Mesenchymal stem cell (in vitro differentiated cells and primary cell): ENCODE results near the gene CMKLR1.

ENCODE experiments used
- DNase-seq: peaks from one replicate; pipeline ENCODE4 v3.0.0-alpha.2; 2013
- H2AFZ ChIP-seq: one replicate; pipeline ENCODE4 v1.6.1; 2013; ENCODE audit warnings: low read depth, mild to moderate bottlenecking, control low read depth, inconsistent platforms, low read length, moderate library complexity
- H2AK5ac ChIP-seq: 2 replicates; pipeline ENCODE4 v1.6.1; 2013; ENCODE audit warnings: low read length, moderate library complexity, mild to moderate bottlenecking, inconsistent platforms; ENCODE audit not compliant: severe bottlenecking
- H2BK120ac ChIP-seq: one replicate; pipeline ENCODE4 v1.6.1; 2013; ENCODE audit warnings: low read depth, mild to moderate bottlenecking, inconsistent platforms, low read length, moderate library complexity
- H2BK12ac ChIP-seq, 2 experiments: one replicate each; pipeline ENCODE4 v1.6.1; 2013; ENCODE audit warnings: inconsistent platforms in 2 of 2, low read length in 2 of 2, mild to moderate bottlenecking in 2 of 2, moderate library complexity in 2 of 2, control low read depth in 1 of 2
- H2BK15ac ChIP-seq: one replicate; pipeline ENCODE4 v1.6.1; 2013; ENCODE audit warnings: mild to moderate bottlenecking, low read depth, inconsistent platforms; ENCODE audit not compliant: poor library complexity, severe bottlenecking
- H2BK5ac ChIP-seq: 2 replicates; pipeline ENCODE4 v1.6.1; 2013; ENCODE audit warnings: low read depth, mild to moderate bottlenecking, low read length, control low read depth, inconsistent platforms; ENCODE audit not compliant: poor library complexity, severe bottlenecking
- H3K14ac ChIP-seq, 2 experiments: one replicate each; pipeline ENCODE4 v1.6.1; 2013; ENCODE audit warnings: inconsistent platforms in 2 of 2, low read length in 2 of 2, control low read depth in 1 of 2, mild to moderate bottlenecking in 1 of 2, moderate library complexity in 1 of 2
- H3K18ac ChIP-seq, 2 experiments: one replicate each; pipeline ENCODE4 v1.6.1; 2013; ENCODE audit warnings: inconsistent platforms in 2 of 2, low read length in 2 of 2, control low read depth in 1 of 2, low read depth in 1 of 2, mild to moderate bottlenecking in 1 of 2
- H3K23ac ChIP-seq, 2 experiments: one replicate each; pipeline ENCODE4 v1.6.1; 2013; ENCODE audit warnings: inconsistent platforms in 2 of 2, low read length in 2 of 2, mild to moderate bottlenecking in 2 of 2, moderate library complexity in 2 of 2, control low read depth in 1 of 2
- H3K27ac ChIP-seq: 2 replicates; pipeline ENCODE4 v1.5.1; 2013; ENCODE audit warnings: mild to moderate bottlenecking, moderate library complexity, low read length, control low read depth, inconsistent platforms; ENCODE audit not compliant: poor library complexity, severe bottlenecking
- H3K27me3 ChIP-seq, 2 experiments: 2 replicates each; pipeline versions ENCODE4 v1.6.1 to v1.7.0; 2013; ENCODE audit warnings: low read length in 2 of 2, mild to moderate bottlenecking in 2 of 2, moderate library complexity in 2 of 2, control low read depth in 1 of 2, inconsistent platforms in 1 of 2; ENCODE audit not compliant: control insufficient read depth in 1 of 2, insufficient read depth in 1 of 2
- H3K36me3 ChIP-seq, 2 experiments: 2 replicates each; pipeline versions ENCODE4 v1.6.1 to v1.7.0; 2013; ENCODE audit warnings: low read length in 2 of 2, control low read depth in 1 of 2, inconsistent platforms in 1 of 2, low read depth in 1 of 2, mild to moderate bottlenecking in 1 of 2; ENCODE audit not compliant: insufficient read depth in 2 of 2, control insufficient read depth in 1 of 2
- H3K4ac ChIP-seq, 2 experiments: one replicate each; pipeline ENCODE4 v1.6.1; 2013; ENCODE audit warnings: inconsistent platforms in 2 of 2, low read length in 2 of 2, mild to moderate bottlenecking in 2 of 2, moderate library complexity in 2 of 2, control low read depth in 1 of 2, low read depth in 1 of 2
- H3K4me1 ChIP-seq: 2 replicates; pipeline ENCODE4 v1.6.1; 2013; ENCODE audit warnings: low read depth, low read length, control low read depth; ENCODE audit not compliant: control insufficient read depth, insufficient read depth
- H3K4me2 ChIP-seq: 2 replicates; pipeline ENCODE4 v1.6.1; 2013; ENCODE audit warnings: low read length, mild to moderate bottlenecking, inconsistent platforms; ENCODE audit not compliant: poor library complexity, severe bottlenecking
- H3K4me3 ChIP-seq, 2 experiments: 2 replicates each; pipeline versions ENCODE4 v1.5.1 to v1.7.0; 2013; ENCODE audit warnings: low read length in 2 of 2, mild to moderate bottlenecking in 2 of 2, control low read depth in 1 of 2, low read depth in 1 of 2; ENCODE audit not compliant: insufficient read depth in 1 of 2
- H3K79me1 ChIP-seq: replicated peaks from 2 replicates; pipeline ENCODE4 v1.6.1; 2013; ENCODE audit warnings: mild to moderate bottlenecking, control low read depth, low read length, inconsistent platforms; ENCODE audit not compliant: poor library complexity, severe bottlenecking
- H3K9ac ChIP-seq: 2 replicates; pipeline ENCODE4 v1.7.0; 2013; ENCODE audit warnings: mild to moderate bottlenecking, low read length, moderate library complexity
- H3K9me3 ChIP-seq: 2 replicates; pipeline ENCODE4 v1.7.0; 2013; ENCODE audit warnings: mild to moderate bottlenecking, low read length; ENCODE audit not compliant: control insufficient read depth
- H4K8ac ChIP-seq: one replicate; pipeline ENCODE4 v1.6.1; 2013; ENCODE audit warnings: inconsistent platforms, mild to moderate bottlenecking, low read length, moderate library complexity
- H4K91ac ChIP-seq: one replicate; pipeline ENCODE4 v1.6.1; 2013; ENCODE audit warnings: mild to moderate bottlenecking, low read length, inconsistent platforms
- WGBS: methylation state at CpG from one replicate; pipeline ENCODE4 v1.1.7; 2013; ENCODE audit warnings: mixed read lengths; 5-methylcytosine and 5-hydroxymethylcytosine counted together

CMKLR1 gene

GRCh38 chr12:108241986-108242703 is 97.0 kb downstream of the CMKLR1 start:
- H3K9ac ChIP-seq, result no peak overlapping the region
- H4K91ac ChIP-seq, result no peak overlapping the region
- H3K14ac ChIP-seq, result no peak overlapping the region
- H3K36me3 ChIP-seq, result no peaks in the 10 kb centered on the region
- no peak overlapping the region for H4K8ac ChIP-seq
- H3K4ac ChIP-seq, result no peak overlapping the region
- no peak overlapping the region for H2AK5ac ChIP-seq
- no peaks in the 10 kb centered on the region for H3K79me1 ChIP-seq
- no peak overlapping the region for H3K4me2 ChIP-seq
- no peak overlapping the region for H2BK5ac ChIP-seq
- peaks cover 2% of the 10 kb centered on the region for H3K9me3 ChIP-seq
- no peak for DNase-seq
- H3K4me3 ChIP-seq, result no peak overlapping the region
- H3K27me3 ChIP-seq, result peaks cover 3 to 22% of the 10 kb centered on the region in 2 experiments
- no peak overlapping the region for H3K23ac ChIP-seq
- H3K27ac ChIP-seq, result no peak overlapping the region
- no peaks in the 10 kb centered on the region for H3K4me1 ChIP-seq
- H2AFZ ChIP-seq, result no peak overlapping the region
- H2BK15ac ChIP-seq, result no peak overlapping the region
- no peak overlapping the region for H3K18ac ChIP-seq
- no peak overlapping the region for H2BK12ac ChIP-seq
- WGBS, result 81% methylated on average over 7 of the region's 10 CpGs
- H2BK120ac ChIP-seq, result no peak overlapping the region

- Histone ChIP-seq H2AFZ (no peak overlapping the region), H3K4ac (no peak overlapping the region), H4K8ac (no peak overlapping the region), H2BK120ac (no peak overlapping the region), H3K27ac (no peak overlapping the region), H3K36me3 (no peaks in the 10 kb centered on the region), H3K18ac (no peak overlapping the region), H3K4me1 (no peaks in the 10 kb centered on the region), H2BK12ac (no peak overlapping the region), H3K79me1 (no peaks in the 10 kb centered on the region), H3K4me2 (no peak overlapping the region), H2BK5ac (no peak overlapping the region), H3K23ac (no peak overlapping the region), H3K9me3 (peaks cover 7% of the 10 kb centered on the region), H4K91ac (no peak overlapping the region), H2BK15ac (no peak overlapping the region), H3K4me3 (no peak overlapping the region), H3K9ac (no peak overlapping the region), H2AK5ac (no peak overlapping the region), H3K27me3 (peaks cover 15 to 23% of the 10 kb centered on the region in 2 experiments), H3K14ac (no peak overlapping the region)
- DNase-seq, result no peak
- WGBS, result 69% methylated on average over 4 of the region's 4 CpGs
Measured at GRCh38 chr12:108240928-108241327, 98.2 kb downstream of the CMKLR1 start.

- no peak for DNase-seq
- H4K8ac ChIP-seq, result no peak overlapping the region
- H3K14ac ChIP-seq, result no peak overlapping the region
- H3K79me1 ChIP-seq, result no peaks in the 10 kb centered on the region
- no peak overlapping the region for H2BK5ac ChIP-seq
- H3K9me3 ChIP-seq, result peaks cover 7% of the 10 kb centered on the region
- no peak overlapping the region for H2BK12ac ChIP-seq
- H3K23ac ChIP-seq, result no peak overlapping the region
- no peak overlapping the region for H2BK120ac ChIP-seq
- no peak overlapping the region for H3K4me3 ChIP-seq
- H2AK5ac ChIP-seq, result no peak overlapping the region
- no peak overlapping the region for H3K18ac ChIP-seq
- no peak overlapping the region for H2BK15ac ChIP-seq
- no peak overlapping the region for H2AFZ ChIP-seq
- no peaks in the 10 kb centered on the region for H3K4me1 ChIP-seq
- WGBS, result 89% methylated on average over 24 of the region's 34 CpGs
- H3K9ac ChIP-seq, result no peak overlapping the region
- no peaks in the 10 kb centered on the region for H3K36me3 ChIP-seq
- H3K27me3 ChIP-seq, result peaks cover 19 to 23% of the 10 kb centered on the region in 2 experiments
- no peak overlapping the region for H3K27ac ChIP-seq
- no peak overlapping the region for H4K91ac ChIP-seq
- H3K4ac ChIP-seq, result no peak overlapping the region
- no peak overlapping the region for H3K4me2 ChIP-seq
Measured at GRCh38 chr12:108240027-108240785, 98.9 kb downstream of the CMKLR1 start.

GRCh38 chr12:108239378-108239777 is 99.7 kb downstream of the CMKLR1 start:
- no peak overlapping the region for H3K14ac ChIP-seq
- no peak overlapping the region for H4K8ac ChIP-seq
- no peak overlapping the region for H2AFZ ChIP-seq
- no peak overlapping the region for H3K4me2 ChIP-seq
- WGBS, result 86% methylated on average over 2 of the region's 2 CpGs
- H3K18ac ChIP-seq, result no peak overlapping the region
- peaks cover 7% of the 10 kb centered on the region for H3K9me3 ChIP-seq
- H2AK5ac ChIP-seq, result no peak overlapping the region
- no peak overlapping the region for H2BK5ac ChIP-seq
- H3K4me1 ChIP-seq, result no peaks in the 10 kb centered on the region
- no peak overlapping the region for H3K23ac ChIP-seq
- H3K27me3 ChIP-seq, result peaks cover 19 to 23% of the 10 kb centered on the region in 2 experiments
- no peaks in the 10 kb centered on the region for H3K79me1 ChIP-seq
- no peak overlapping the region for H2BK15ac ChIP-seq
- H3K36me3 ChIP-seq, result no peaks in the 10 kb centered on the region
- no peak overlapping the region for H3K9ac ChIP-seq
- H3K4ac ChIP-seq, result no peak overlapping the region
- no peak overlapping the region for H3K27ac ChIP-seq
- no peak overlapping the region for H2BK120ac ChIP-seq
- no peak overlapping the region for H3K4me3 ChIP-seq
- H4K91ac ChIP-seq, result no peak overlapping the region
- H2BK12ac ChIP-seq, result no peak overlapping the region
- DNase-seq, result no peak
